Glutamatergic neuron (in vitro differentiated cells): ENCODE results near the gene FZD2. TPM values are rescaled to one million over a fixed set of nuclear protein-coding genes. Genes with fewer than 3 reads are reported as not detected.
A peak's percentile ranks its signal among the peaks of the same experiment; 100 is the strongest.

Source experiments
- DNase-seq: peaks from one replicate; pipeline ENCODE4 v3.0.0; 2022
- H3K27ac Mint-ChIP-seq: one replicate; pipeline ENCODE4 v1.8.0; 2020; ENCODE audit warnings: mild to moderate bottlenecking, mixed read lengths, inconsistent platforms; ENCODE audit not compliant: unreplicated experiment
- H3K27me3 Mint-ChIP-seq: one replicate; pipeline ENCODE4 v1.8.0; 2020; ENCODE audit warnings: mild to moderate bottlenecking, moderate library complexity, mixed read lengths, inconsistent platforms; ENCODE audit not compliant: unreplicated experiment
- H3K36me3 Mint-ChIP-seq: one replicate; pipeline ENCODE4 v1.8.0; 2020; ENCODE audit warnings: mild to moderate bottlenecking, mixed read lengths, inconsistent platforms; ENCODE audit not compliant: unreplicated experiment
- H3K4me1 Mint-ChIP-seq: one replicate; pipeline ENCODE4 v1.8.0; 2020; ENCODE audit warnings: mild to moderate bottlenecking, low read depth, mixed read lengths, inconsistent platforms; ENCODE audit not compliant: unreplicated experiment
- H3K4me3 Mint-ChIP-seq: one replicate; pipeline ENCODE4 v1.8.0; 2020; ENCODE audit warnings: mild to moderate bottlenecking, mixed read lengths, inconsistent platforms; ENCODE audit not compliant: unreplicated experiment
- H3K9me3 Mint-ChIP-seq: one replicate; pipeline ENCODE4 v1.8.0; 2020; ENCODE audit warnings: mild to moderate bottlenecking, moderate library complexity, mixed read lengths, inconsistent platforms; ENCODE audit not compliant: unreplicated experiment
- CTCF ChIP-seq: fragments of 200-600 bp; sonication (generic); IDR thresholded peaks from one replicate; pipeline ENCODE4 v1.5.0; 2021; ENCODE audit not compliant: partially characterized antibody, unreplicated experiment
- total RNA-seq: library from RNA; stranded (reverse); fragmentation: NEBNext Ultra II Directional; extraction: Animal tissue kit (Norgen Biotek cat#: 25700); gene quantifications from one replicate; pipeline ENCODE4 v1.2.1, GENCODE V29; 2021; ENCODE audit not compliant: unreplicated experiment

Gene FZD2
- total RNA-seq, 1 donor from 2014 or later, result 1.3 TPM

GRCh38 chr17:44572801-44573200 lies 15.5 kb downstream of the FZD2 start:
- no peak overlapping the region for H3K4me3 Mint-ChIP-seq
- TF ChIP-seq CTCF, result no peak
- H3K27ac Mint-ChIP-seq, result no peak overlapping the region
- peaks cover 9% of the 10 kb centered on the region for H3K9me3 Mint-ChIP-seq
- peaks cover 3% of the 10 kb centered on the region for H3K4me1 Mint-ChIP-seq
- H3K27me3 Mint-ChIP-seq, result peaks cover 14% of the 10 kb centered on the region
- no peaks in the 10 kb centered on the region for H3K36me3 Mint-ChIP-seq
- DNase-seq, result no peak

- DNase-seq, result no peak
- H3K9me3 Mint-ChIP-seq, result peaks cover 2% of the 10 kb centered on the region
- H3K4me1 Mint-ChIP-seq, result peaks cover 3% of the 10 kb centered on the region
- peak overlapping the region; percentile 46 for H3K4me3 Mint-ChIP-seq
- no peak overlapping the region for H3K27ac Mint-ChIP-seq
- H3K36me3 Mint-ChIP-seq, result no peaks in the 10 kb centered on the region
- TF ChIP-seq CTCF, result no peak
- H3K27me3 Mint-ChIP-seq, result peaks cover 3% of the 10 kb centered on the region
These were observed 18.1 kb downstream of the FZD2 start for GRCh38 chr17:44575403-44575802.

- no peak overlapping the region for H3K27ac Mint-ChIP-seq
- DNase-seq, result no peak
- no peaks in the 10 kb centered on the region for H3K27me3 Mint-ChIP-seq
- H3K4me1 Mint-ChIP-seq, result peaks cover 3% of the 10 kb centered on the region
- TF ChIP-seq CTCF, result no peak
- H3K4me3 Mint-ChIP-seq, result no peak overlapping the region
- peaks cover 2% of the 10 kb centered on the region for H3K9me3 Mint-ChIP-seq
- no peaks in the 10 kb centered on the region for H3K36me3 Mint-ChIP-seq
These were observed 21.7 kb downstream of the FZD2 start for GRCh38 chr17:44578947-44579346.

- H3K27ac Mint-ChIP-seq, result no peak overlapping the region
- no peak for TF ChIP-seq CTCF
- no peaks in the 10 kb centered on the region for H3K36me3 Mint-ChIP-seq
- no peak overlapping the region for H3K4me3 Mint-ChIP-seq
- H3K9me3 Mint-ChIP-seq, result no peaks in the 10 kb centered on the region
- H3K27me3 Mint-ChIP-seq, result peaks cover 1% of the 10 kb centered on the region
- no peaks in the 10 kb centered on the region for H3K4me1 Mint-ChIP-seq
- no peak for DNase-seq
These were observed 24.6 kb downstream of the FZD2 start for GRCh38 chr17:44581868-44582267.

GRCh38 chr17:44584443-44584842 lies 27.2 kb downstream of the FZD2 start:
- H3K4me3 Mint-ChIP-seq, result no peak overlapping the region
- DNase-seq, result no peak

More at GRCh38 chr17:44584443-44584842, 27.2 kb downstream of the FZD2 start:
- Mint-ChIP-seq H3K27ac (no peak overlapping the region), H3K9me3 (no peaks in the 10 kb centered on the region), H3K4me1 (no peaks in the 10 kb centered on the region), H3K27me3 (peaks cover 3% of the 10 kb centered on the region), H3K36me3 (no peaks in the 10 kb centered on the region)
- TF ChIP-seq CTCF, result no peak
